Epithelial cell of proximal tubule (primary cell): ENCODE data around the gene ST7. TPM values are rescaled to one million over a fixed set of nuclear protein-coding genes. Genes with fewer than 3 reads are reported as not detected.

Experiments used
- DNase-seq: peaks from one replicate; pipeline ENCODE4 v3.0.0-alpha.2; 2011; ENCODE audit warnings: low read depth
- H3K4me3 ChIP-seq: 2 replicates; pipeline ENCODE4 v1.5.1; 2011; ENCODE audit warnings: low read depth, mild to moderate bottlenecking, low read length
- CTCF ChIP-seq: conservative IDR thresholded peaks from 2 replicates; pipeline ENCODE4 v1.5.1; 2012; ENCODE audit warnings: low read depth, mild to moderate bottlenecking, low read length
- total RNA-seq: library from RNA; depleted of rRNA; stranded (reverse); fragments of >200 nt; gene quantifications from 2 replicates; pipeline ENCODE4 v1.2.3, GENCODE V29; 2015

Gene ST7
- total RNA-seq, 1 donor from 2014 or later: 19.4 TPM

- H3K4me3 ChIP-seq: no peak overlapping the region
- DNase-seq: no peak
- no peak for TF ChIP-seq CTCF
Observed at GRCh38 chr7:117001283-117001682, 48.0 kb downstream of the ST7 start.

- no peak for DNase-seq
- no peak overlapping the region for H3K4me3 ChIP-seq
- no peak for TF ChIP-seq CTCF
Observed at GRCh38 chr7:117004899-117005298, 51.6 kb downstream of the ST7 start.

- DNase-seq: no peak
- H3K4me3 ChIP-seq: no peak overlapping the region
- TF ChIP-seq CTCF: no peak
Observed at GRCh38 chr7:117005449-117005848, 52.1 kb downstream of the ST7 start.

DNA sequence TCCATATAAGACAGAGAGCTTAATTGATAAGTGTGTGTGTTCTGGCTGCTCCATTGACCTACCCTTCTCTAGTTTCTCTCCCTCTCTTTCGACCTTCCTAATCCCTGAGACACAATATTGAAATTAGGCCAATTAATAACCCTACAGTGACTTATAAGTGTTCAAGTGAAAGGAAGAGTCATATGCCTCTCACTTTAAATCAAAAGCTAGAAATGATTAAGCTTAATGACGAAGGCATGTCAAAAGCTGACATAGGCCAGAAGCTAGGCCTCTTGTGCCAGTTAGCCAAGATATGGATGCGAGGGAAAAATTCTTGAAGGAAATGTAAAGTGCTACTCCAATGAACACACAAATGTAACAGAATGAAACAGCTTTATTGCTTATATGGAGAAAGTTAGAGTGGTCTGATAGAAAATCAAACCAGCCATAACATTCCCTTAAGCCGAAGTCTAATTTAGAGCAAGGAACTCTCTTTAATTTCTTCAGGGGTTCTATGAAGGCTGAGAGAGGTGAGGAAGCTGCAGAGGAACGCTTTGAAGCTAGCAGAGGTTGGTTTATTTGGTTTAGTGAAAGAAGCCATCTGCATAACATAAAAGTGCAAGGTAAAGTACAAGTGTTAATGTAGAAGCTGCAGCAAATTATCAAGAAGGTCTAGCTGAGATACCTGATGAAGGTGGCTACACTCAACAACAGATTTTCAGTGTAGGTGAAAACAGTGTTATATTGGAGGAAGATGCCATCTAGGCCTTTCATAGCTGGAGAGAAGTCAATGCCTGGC, 53.8 kb downstream of the ST7 start:
- TF ChIP-seq CTCF: no peak
- no peak for DNase-seq
- no peak overlapping the region for H3K4me3 ChIP-seq

- TF ChIP-seq CTCF: no peak
- no peak for DNase-seq
- H3K4me3 ChIP-seq: no peak overlapping the region
Observed at GRCh38 chr7:117008118-117008885, 55.0 kb downstream of the ST7 start.

GRCh38 chr7:117008886-117009531, 55.7 kb downstream of the ST7 start:
- TF ChIP-seq CTCF: no peak
- H3K4me3 ChIP-seq: no peak overlapping the region
- DNase-seq: no peak
